SK-N-MC (cell line): Measurements from ENCODE around the gene EEIG1.

Source experiments
- EZH2 ChIP-seq: fragments of 200-600 bp; sonication (generic); IDR thresholded peaks from one replicate; pipeline ENCODE4 v1.6.1; 2017; ENCODE audit warnings: antibody characterized with exemption
- POLR2AphosphoS5 ChIP-seq: IDR thresholded peaks from 2 replicates; pipeline ENCODE4 v1.6.1; 2012; ENCODE audit warnings: mild to moderate bottlenecking, low read depth, low read length, borderline replicate concordance

DNA sequence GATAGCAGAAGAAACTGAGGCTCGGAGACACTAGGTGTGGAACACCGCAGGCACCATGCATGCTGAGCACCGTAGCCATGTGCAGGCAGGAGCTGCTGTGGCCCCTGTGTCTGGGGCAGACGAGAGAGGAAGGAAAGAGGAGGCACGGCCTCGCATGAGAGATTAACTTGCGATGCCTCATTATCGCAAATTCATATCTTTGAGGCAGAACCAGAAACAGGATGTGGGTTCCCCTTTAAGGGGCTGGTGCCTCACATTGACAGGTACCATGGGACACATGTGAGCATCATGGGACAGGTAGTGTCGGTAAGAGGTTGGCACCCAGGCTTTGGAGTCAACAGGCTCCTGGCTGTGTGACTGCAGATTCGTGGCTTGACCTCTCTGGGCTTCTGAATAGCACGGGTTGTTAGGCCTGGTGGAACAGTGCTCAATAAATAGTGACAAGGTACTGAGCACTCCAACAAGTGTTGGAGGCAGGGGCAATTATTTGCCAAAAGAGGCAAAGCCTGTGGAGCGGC, 45.5 kb upstream of the EEIG1 start:
- TF ChIP-seq POLR2AphosphoS5 (no peak), EZH2 (no peak)
